Activated T-cell treated with anti-CD3 and anti-CD28 coated beads, Interleukin-2, amount 50 U/mL, for 4 hours (primary cell): ENCODE results near the gene C16orf96. TPM values are rescaled to one million over a fixed set of nuclear protein-coding genes. Genes with fewer than 3 reads are reported as not detected.
A peak's percentile ranks its signal among the peaks of the same experiment; 100 is the strongest.

ENCODE experiments used
- ATAC-seq, 2 donors: fragments of 200-7000 bp; cut with Tn5 transposase; one replicate each; pipeline ENCODE4 v1.10.0; 2021
- DNase-seq: peaks from one replicate; pipeline ENCODE4 v3.0.0-alpha.2; 2020
- H3K27me3 Mint-ChIP-seq: one replicate; pipeline ENCODE4 v1.8.0; 2021; ENCODE audit warnings: low read depth, mixed read lengths
- H3K36me3 Mint-ChIP-seq: one replicate; pipeline ENCODE4 v1.8.0; 2022; ENCODE audit warnings: mixed read lengths; ENCODE audit not compliant: insufficient read depth
- H3K4me1 Mint-ChIP-seq: one replicate; pipeline ENCODE4 v1.8.0; 2021; ENCODE audit warnings: low read depth, mixed read lengths
- H3K4me3 Mint-ChIP-seq: one replicate; pipeline ENCODE4 v1.8.0; 2021; ENCODE audit warnings: mild to moderate bottlenecking, moderate library complexity, mixed read lengths
- H3K9me3 Mint-ChIP-seq: one replicate; pipeline ENCODE4 v1.8.0; 2021; ENCODE audit warnings: mixed read lengths
- total RNA-seq, 3 donors: library from RNA; stranded (reverse); gene quantifications; one replicate each; pipeline ENCODE4 v1.2.1, GENCODE V29; 2021

C16orf96 gene
- total RNA-seq, 3 donors from 2014 or later: 0.05 to 0.10 TPM; not detected in 1

- no peak for DNase-seq
- ATAC-seq: peak; percentile 44 to 58
- Mint-ChIP-seq H3K27me3 (no peaks in the 10 kb centered on the region), H3K4me3 (peak overlapping the region; percentile 24), H3K4me1 (peaks cover 44% of the 10 kb centered on the region), H3K36me3 (peaks cover 4% of the 10 kb centered on the region), H3K9me3 (peaks cover 6% of the 10 kb centered on the region)
Observed at GRCh38 chr16:4535627-4536108, 20.5 kb upstream of the C16orf96 start.

GRCh38 chr16:4536391-4537106 lies 19.6 kb upstream of the C16orf96 start:
- Mint-ChIP-seq H3K9me3 (peaks cover 6% of the 10 kb centered on the region), H3K4me1 (peaks cover 44% of the 10 kb centered on the region), H3K36me3 (peaks cover 4% of the 10 kb centered on the region), H3K4me3 (peak overlapping the region; percentile 82), H3K27me3 (no peaks in the 10 kb centered on the region)
- DNase-seq (no peak), ATAC-seq (no peak)

- H3K36me3 Mint-ChIP-seq: no peaks in the 10 kb centered on the region
- no peaks in the 10 kb centered on the region for H3K27me3 Mint-ChIP-seq
- ATAC-seq (peak; percentile 60 to 62), DNase-seq (no peak)
- peaks cover 38% of the 10 kb centered on the region for H3K4me1 Mint-ChIP-seq
- H3K9me3 Mint-ChIP-seq: peaks cover 6% of the 10 kb centered on the region
- H3K4me3 Mint-ChIP-seq: peak overlapping the region; percentile 82
Observed at GRCh38 chr16:4537376-4538343, 18.5 kb upstream of the C16orf96 start.

- Mint-ChIP-seq H3K36me3 (no peaks in the 10 kb centered on the region), H3K27me3 (no peaks in the 10 kb centered on the region), H3K9me3 (peaks cover 6% of the 10 kb centered on the region), H3K4me1 (peaks cover 33% of the 10 kb centered on the region), H3K4me3 (peak within 1 kb of the TSS; percentile 82)
- ATAC-seq (peak; percentile 86 to 87), DNase-seq (peak; percentile 97)
Observed at GRCh38 chr16:4538350-4539235, 17.5 kb upstream of the C16orf96 start, which contains the start of gene CDIP1. CDIP1 (minus strand) TSS chr16:4538773; CDS start chr16:4514130, 24,643 bp downstream.

- DNase-seq (no peak), ATAC-seq (no peak)
- Mint-ChIP-seq H3K27me3 (no peaks in the 10 kb centered on the region), H3K9me3 (peaks cover 6% of the 10 kb centered on the region), H3K36me3 (no peaks in the 10 kb centered on the region), H3K4me1 (peaks cover 29% of the 10 kb centered on the region), H3K4me3 (no peak overlapping the region)
Observed at GRCh38 chr16:4539716-4540284, 16.3 kb upstream of the C16orf96 start.

- DNase-seq: no peak
- no peak overlapping the region for H3K4me3 Mint-ChIP-seq
Observed at GRCh38 chr16:4544473-4544872, 11.7 kb upstream of the C16orf96 start.

GRCh38 chr16:4548124-4548523 lies 8.0 kb upstream of the C16orf96 start:
- Mint-ChIP-seq H3K27me3 (no peaks in the 10 kb centered on the region), H3K4me1 (peaks cover 4% of the 10 kb centered on the region)

More at GRCh38 chr16:4544473-4544872, 11.7 kb upstream of the C16orf96 start:
- Mint-ChIP-seq H3K36me3 (no peaks in the 10 kb centered on the region), H3K9me3 (peaks cover 6% of the 10 kb centered on the region), H3K4me1 (peaks cover 4% of the 10 kb centered on the region), H3K27me3 (no peaks in the 10 kb centered on the region)
- no peak for ATAC-seq

GRCh38 chr16:4550591-4550990 lies 5.5 kb upstream of the C16orf96 start:
- H3K27me3 Mint-ChIP-seq: no peaks in the 10 kb centered on the region
- no peak for DNase-seq
- no peak overlapping the region for H3K4me3 Mint-ChIP-seq
- H3K4me1 Mint-ChIP-seq: peaks cover 4% of the 10 kb centered on the region
- H3K9me3 Mint-ChIP-seq: no peaks in the 10 kb centered on the region
- no peak for ATAC-seq
- no peaks in the 10 kb centered on the region for H3K36me3 Mint-ChIP-seq

More at GRCh38 chr16:4548124-4548523, 8.0 kb upstream of the C16orf96 start:
- no peak for DNase-seq
- Mint-ChIP-seq H3K36me3 (no peaks in the 10 kb centered on the region), H3K9me3 (no peaks in the 10 kb centered on the region), H3K4me3 (no peak overlapping the region)
- ATAC-seq: no peak

GRCh38 chr16:4552541-4552940 lies 3.6 kb upstream of the C16orf96 start:
- no peaks in the 10 kb centered on the region for H3K36me3 Mint-ChIP-seq
- H3K4me1 Mint-ChIP-seq: peaks cover 4% of the 10 kb centered on the region
- no peak for ATAC-seq
- H3K27me3 Mint-ChIP-seq: peaks cover 2% of the 10 kb centered on the region
- no peak overlapping the region for H3K4me3 Mint-ChIP-seq
- no peak for DNase-seq
- no peaks in the 10 kb centered on the region for H3K9me3 Mint-ChIP-seq

GRCh38 chr16:4556580-4556979 lies 440 bp downstream of the C16orf96 start:
- H3K9me3 Mint-ChIP-seq: no peaks in the 10 kb centered on the region

GRCh38 chr16:4557973-4558372 lies 1.8 kb downstream of the C16orf96 start:
- no peak for DNase-seq
- ATAC-seq: no peak
- Mint-ChIP-seq H3K9me3 (no peaks in the 10 kb centered on the region), H3K4me3 (no peak overlapping the region), H3K36me3 (no peaks in the 10 kb centered on the region), H3K4me1 (no peaks in the 10 kb centered on the region), H3K27me3 (peaks cover 2% of the 10 kb centered on the region)

More at GRCh38 chr16:4556580-4556979, 440 bp downstream of the C16orf96 start:
- Mint-ChIP-seq H3K4me1 (no peaks in the 10 kb centered on the region), H3K4me3 (no peak overlapping the region), H3K27me3 (peaks cover 2% of the 10 kb centered on the region), H3K36me3 (no peaks in the 10 kb centered on the region)
- ATAC-seq (no peak), DNase-seq (no peak)

GRCh38 chr16:4561596-4561995 lies 5.5 kb downstream of the C16orf96 start:
- no peak overlapping the region for H3K4me3 Mint-ChIP-seq
- H3K4me1 Mint-ChIP-seq: peaks cover 2% of the 10 kb centered on the region
- no peak for DNase-seq
- H3K27me3 Mint-ChIP-seq: peaks cover 2% of the 10 kb centered on the region
- H3K36me3 Mint-ChIP-seq: no peaks in the 10 kb centered on the region
- ATAC-seq: no peak
- no peaks in the 10 kb centered on the region for H3K9me3 Mint-ChIP-seq

- H3K36me3 Mint-ChIP-seq: no peaks in the 10 kb centered on the region
- DNase-seq: no peak
- no peak for ATAC-seq
- peaks cover 2% of the 10 kb centered on the region for H3K4me1 Mint-ChIP-seq
- H3K4me3 Mint-ChIP-seq: no peak overlapping the region
- peaks cover 2% of the 10 kb centered on the region for H3K27me3 Mint-ChIP-seq
- no peaks in the 10 kb centered on the region for H3K9me3 Mint-ChIP-seq
Observed at GRCh38 chr16:4564661-4565267, 8.6 kb downstream of the C16orf96 start.
